Measurements from ENCODE around the gene TMEM163.

The TMEM163 gene

GRCh38 chr2:134431838-134432434 is 286.9 kb downstream of the TMEM163 start:
- no peaks in the 10 kb centered on the region for H3K4me1 ChIP-seq (ENCODE audit: insufficient read depth, low read length, severe bottlenecking)
- H3K4me3 ChIP-seq (ENCODE audit: low read depth, low read length, poor library complexity, severe bottlenecking): no peak overlapping the region
- H3F3A ChIP-seq (ENCODE audit: insufficient read depth, low read length): no peaks in the 10 kb centered on the region
- H3K36me3 ChIP-seq (ENCODE audit: insufficient read depth, low read length): peaks cover 100% of the 10 kb centered on the region
- no peak overlapping the region for H3K9ac ChIP-seq (ENCODE audit: low read length)
- TF ChIP-seq EZH2 (IDR thresholded peaks at IDR 0.05; ENCODE audit: borderline replicate concordance, low read length): no peak
- TF ChIP-seq, protein P1, sequence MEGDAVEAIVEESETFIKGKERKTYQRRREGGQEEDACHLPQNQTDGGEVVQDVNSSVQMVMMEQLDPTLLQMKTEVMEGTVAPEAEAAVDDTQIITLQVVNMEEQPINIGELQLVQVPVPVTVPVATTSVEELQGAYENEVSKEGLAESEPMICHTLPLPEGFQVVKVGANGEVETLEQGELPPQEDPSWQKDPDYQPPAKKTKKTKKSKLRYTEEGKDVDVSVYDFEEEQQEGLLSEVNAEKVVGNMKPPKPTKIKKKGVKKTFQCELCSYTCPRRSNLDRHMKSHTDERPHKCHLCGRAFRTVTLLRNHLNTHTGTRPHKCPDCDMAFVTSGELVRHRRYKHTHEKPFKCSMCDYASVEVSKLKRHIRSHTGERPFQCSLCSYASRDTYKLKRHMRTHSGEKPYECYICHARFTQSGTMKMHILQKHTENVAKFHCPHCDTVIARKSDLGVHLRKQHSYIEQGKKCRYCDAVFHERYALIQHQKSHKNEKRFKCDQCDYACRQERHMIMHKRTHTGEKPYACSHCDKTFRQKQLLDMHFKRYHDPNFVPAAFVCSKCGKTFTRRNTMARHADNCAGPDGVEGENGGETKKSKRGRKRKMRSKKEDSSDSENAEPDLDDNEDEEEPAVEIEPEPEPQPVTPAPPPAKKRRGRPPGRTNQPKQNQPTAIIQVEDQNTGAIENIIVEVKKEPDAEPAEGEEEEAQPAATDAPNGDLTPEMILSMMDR (IDR thresholded peaks at IDR 0.05; ENCODE audit: low read length): no peak
- no peaks in the 10 kb centered on the region for H3K9me3 ChIP-seq (ENCODE audit: low read length)
- H3K79me2 ChIP-seq (ENCODE audit: insufficient read depth, low read length): no peaks in the 10 kb centered on the region
- H3K27ac ChIP-seq (ENCODE audit: low read depth, low read length, poor library complexity, severe bottlenecking): no peak overlapping the region
- H2AFZ ChIP-seq (ENCODE audit: low read length): no peak overlapping the region
- H3K4me2 ChIP-seq (ENCODE audit: low read length): no peak overlapping the region
- H4K20me1 ChIP-seq (ENCODE audit: insufficient read depth, low read length): no peaks in the 10 kb centered on the region; the same call in 1 of the 2 replicates
- H3K27me3 ChIP-seq (ENCODE audit: insufficient read depth, low read length): no peaks in the 10 kb centered on the region
- H3K9me2 ChIP-seq (ENCODE audit: low read depth, low read length): no peaks in the 10 kb centered on the region

GRCh38 chr2:134429886-134430285 is 288.9 kb downstream of the TMEM163 start:
- no peak overlapping the region for H3K27ac ChIP-seq (ENCODE audit: low read depth, low read length, poor library complexity, severe bottlenecking)
- no peak overlapping the region for H3K9ac ChIP-seq (ENCODE audit: low read length)
- H3K36me3 ChIP-seq (ENCODE audit: insufficient read depth, low read length): peaks cover 98% of the 10 kb centered on the region
- no peaks in the 10 kb centered on the region for H3K79me2 ChIP-seq (ENCODE audit: insufficient read depth, low read length)
- no peaks in the 10 kb centered on the region for H3K9me3 ChIP-seq (ENCODE audit: low read length)
- H3K4me1 ChIP-seq (ENCODE audit: insufficient read depth, low read length, severe bottlenecking): no peaks in the 10 kb centered on the region
- H2AFZ ChIP-seq (ENCODE audit: low read length): no peak overlapping the region
- H3K4me3 ChIP-seq (ENCODE audit: low read depth, low read length, poor library complexity, severe bottlenecking): no peak overlapping the region
- H3K4me2 ChIP-seq (ENCODE audit: low read length): no peak overlapping the region
- no peaks in the 10 kb centered on the region for H3K27me3 ChIP-seq (ENCODE audit: insufficient read depth, low read length)
- H4K20me1 ChIP-seq (ENCODE audit: insufficient read depth, low read length): no peaks in the 10 kb centered on the region; the same call in 1 of the 2 replicates
- no peaks in the 10 kb centered on the region for H3K9me2 ChIP-seq (ENCODE audit: low read depth, low read length)
- TF ChIP-seq, protein P1 (IDR thresholded peaks at IDR 0.05; ENCODE audit: low read length): no peak
- H3F3A ChIP-seq (ENCODE audit: insufficient read depth, low read length): no peaks in the 10 kb centered on the region

DNA sequence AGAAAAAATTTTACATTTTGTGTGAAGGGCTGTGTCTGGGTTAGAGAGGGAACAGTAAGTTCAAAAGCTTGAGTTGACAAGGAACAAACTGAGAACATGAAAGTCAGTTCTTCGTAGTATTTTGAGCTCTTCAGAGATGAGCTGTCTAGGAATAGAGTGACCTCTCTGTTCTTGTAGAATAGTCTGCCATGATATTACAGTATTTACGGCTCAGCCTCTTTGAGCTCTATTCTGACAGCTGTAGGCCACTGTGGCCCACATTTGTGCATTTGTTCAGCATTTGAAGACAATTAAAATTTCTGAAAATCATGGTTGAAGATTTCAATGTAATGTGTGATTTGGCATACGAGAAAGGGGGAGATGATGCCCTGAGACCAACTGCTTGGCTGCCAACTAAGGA is 292.1 kb downstream of the TMEM163 start:
- no peak overlapping the region for H2AFZ ChIP-seq (ENCODE audit: low read length)
- no peaks in the 10 kb centered on the region for H3F3A ChIP-seq (ENCODE audit: insufficient read depth, low read length)
- TF ChIP-seq, protein P1 (IDR thresholded peaks at IDR 0.05; ENCODE audit: low read length): no peak
- no peak for TF ChIP-seq EZH2 (IDR thresholded peaks at IDR 0.05; ENCODE audit: borderline replicate concordance, low read length)
- no peak overlapping the region for H3K4me2 ChIP-seq (ENCODE audit: low read length)
- H3K27me3 ChIP-seq (ENCODE audit: insufficient read depth, low read length): no peaks in the 10 kb centered on the region
- H3K9me3 ChIP-seq (ENCODE audit: low read length): no peaks in the 10 kb centered on the region
- no peaks in the 10 kb centered on the region for H3K9me2 ChIP-seq (ENCODE audit: low read depth, low read length)
- no peak overlapping the region for H3K9ac ChIP-seq (ENCODE audit: low read length)
- peaks cover 96% of the 10 kb centered on the region for H3K36me3 ChIP-seq (ENCODE audit: insufficient read depth, low read length)
- no peaks in the 10 kb centered on the region; the same call in 1 of the 2 replicates for H4K20me1 ChIP-seq (ENCODE audit: insufficient read depth, low read length)
- no peak overlapping the region for H3K4me3 ChIP-seq (ENCODE audit: low read depth, low read length, poor library complexity, severe bottlenecking)
- no peak overlapping the region for H3K27ac ChIP-seq (ENCODE audit: low read depth, low read length, poor library complexity, severe bottlenecking)
- no peaks in the 10 kb centered on the region for H3K79me2 ChIP-seq (ENCODE audit: insufficient read depth, low read length)
- no peaks in the 10 kb centered on the region for H3K4me1 ChIP-seq (ENCODE audit: insufficient read depth, low read length, severe bottlenecking)

Measured in OCI-LY1 (cell line).